BLaER1 treated with 17β-estradiol and CSF1 and Interleukin-3, amounts not matched to agents 10 nM and 100 nM (cell line): ENCODE measurements around the gene AZIN2.
A peak's percentile ranks its signal among the peaks of the same experiment; 100 is the strongest.
"Not testable (repeated sequence)": the region's sequence is repeated elsewhere in the genome, so short reads cannot be mapped to it uniquely, and the experiment has no call there.

Experiments
- H3K27ac ChIP-seq, 11 experiments: shearing (Covaris generic); formaldehyde crosslinking; 2 replicates each; pipeline ENCODE4 v1.8.1; 2022
- H3K27me3 ChIP-seq, 11 experiments: shearing (Covaris generic); formaldehyde crosslinking; 2 replicates each; pipeline ENCODE4 v1.8.1; 2022
- H3K36me3 ChIP-seq, 11 experiments: shearing (Covaris generic); formaldehyde crosslinking; 2 replicates each; pipeline ENCODE4 v1.8.1; 2022
- H3K4me1 ChIP-seq, 10 experiments: shearing (Covaris generic); formaldehyde crosslinking; 2 replicates each; pipeline ENCODE4 v1.8.1; 2022
- H3K4me2 ChIP-seq, 11 experiments: shearing (Covaris generic); formaldehyde crosslinking; 2 replicates each; pipeline ENCODE4 v1.8.1; 2022
- H3K4me3 ChIP-seq, 10 experiments: shearing (Covaris generic); formaldehyde crosslinking; 2 replicates each; pipeline ENCODE4 v1.8.1; 2022
- H3K9ac ChIP-seq, 11 experiments: shearing (Covaris generic); formaldehyde crosslinking; 2 replicates each; pipeline ENCODE4 v1.8.1; 2022
- H3K9me3 ChIP-seq, 11 experiments: shearing (Covaris generic); formaldehyde crosslinking; replicated peaks in 1 of 11; 2 replicates each; pipeline ENCODE4 v1.8.1; 2022
- H4K20me1 ChIP-seq, 11 experiments: shearing (Covaris generic); formaldehyde crosslinking; 2 replicates each; pipeline ENCODE4 v1.8.1; 2022
- Cebpa-rat ChIP-seq, 11 experiments: shearing (Covaris generic); IDR thresholded peaks; 2 replicates each; pipeline ENCODE4 v1.8.1; 2022

Gene AZIN2

GRCh38 chr1:33050221-33051076 lies 30.5 kb upstream of the AZIN2 start:
- Histone ChIP-seq H3K9ac (peak overlapping the region in 2 of 11 experiments; percentile 29 to 36; a peak in 1 of 22 replicates), H3K36me3 (no peaks in the 10 kb centered on the region), H3K4me2 (peak overlapping the region in 10 of 11 experiments; percentile 2 to 86 (median 70); a peak in 20 of 22 replicates), H3K27me3 (no peaks in the 10 kb centered on the region), H3K9me3 (peaks cover 0 to 21% (median 11%) of the 10 kb centered on the region in 11 experiments; a peak in 14 of 22 replicates), H3K27ac (peak overlapping the region in 8 of 11 experiments; percentile 3 to 81 (median 27); a peak in 10 of 22 replicates), H4K20me1 (no peaks in the 10 kb centered on the region), H3K4me1 (peaks cover 28 to 45% (median 31%) of the 10 kb centered on the region in 10 experiments), H3K4me3 (no peak overlapping the region)
- TF ChIP-seq Cebpa-rat (IDR thresholded peaks at IDR 0.05), result no peak

- peak overlapping the region in 9 of 11 experiments; percentile 21 to 79 (median 58); a peak in 16 of 22 replicates for H3K4me2 ChIP-seq
- no peak for TF ChIP-seq Cebpa-rat (IDR thresholded peaks at IDR 0.05)
- peak overlapping the region in 7 of 11 experiments; percentile 7 to 72 (median 58); a peak in 7 of 22 replicates for H3K27ac ChIP-seq
These were observed 25.5 kb upstream of the AZIN2 start for GRCh38 chr1:33055210-33056008.

GRCh38 chr1:33056426-33056825 lies 24.5 kb upstream of the AZIN2 start:
- peak overlapping the region in 9 of 11 experiments; percentile 26 to 79 (median 58); a peak in 16 of 22 replicates for H3K4me2 ChIP-seq
- H3K27me3 ChIP-seq, result no peaks in the 10 kb centered on the region
- peak overlapping the region in 5 of 11 experiments; percentile 11 to 72 (median 61); a peak in 8 of 22 replicates for H3K27ac ChIP-seq
- peaks cover 2 to 17% (median 11%) of the 10 kb centered on the region in 11 experiments; a peak in 15 of 22 replicates for H3K9me3 ChIP-seq
- no peak overlapping the region for H3K4me3 ChIP-seq
- no peaks in the 10 kb centered on the region for H3K36me3 ChIP-seq
- TF ChIP-seq Cebpa-rat (IDR thresholded peaks at IDR 0.05), result no peak
- H3K9ac ChIP-seq, result peak overlapping the region in 3 of 11 experiments; percentile 35 to 49 (median 45); a peak in 4 of 22 replicates
- no peaks in the 10 kb centered on the region for H4K20me1 ChIP-seq
- H3K4me1 ChIP-seq, result peaks cover 20 to 54% (median 46%) of the 10 kb centered on the region in 10 experiments

More at GRCh38 chr1:33055210-33056008, 25.5 kb upstream of the AZIN2 start:
- peaks cover 17 to 52% (median 47%) of the 10 kb centered on the region in 10 experiments for H3K4me1 ChIP-seq
- no peaks in the 10 kb centered on the region for H4K20me1 ChIP-seq
- peak overlapping the region in 2 of 11 experiments; percentile 0 to 11; a peak in 1 of 22 replicates for H3K9ac ChIP-seq
- no peak overlapping the region for H3K4me3 ChIP-seq
- no peaks in the 10 kb centered on the region for H3K36me3 ChIP-seq
- no peaks in the 10 kb centered on the region for H3K27me3 ChIP-seq
- H3K9me3 ChIP-seq, result peaks cover 0 to 18% (median 10%) of the 10 kb centered on the region in 11 experiments; a peak in 14 of 22 replicates

- peak overlapping the region in 8 of 11 experiments; percentile 42 to 79 (median 66); a peak in 15 of 22 replicates for H3K4me2 ChIP-seq
These were observed 23.9 kb upstream of the AZIN2 start for GRCh38 chr1:33057095-33057494.

DNA sequence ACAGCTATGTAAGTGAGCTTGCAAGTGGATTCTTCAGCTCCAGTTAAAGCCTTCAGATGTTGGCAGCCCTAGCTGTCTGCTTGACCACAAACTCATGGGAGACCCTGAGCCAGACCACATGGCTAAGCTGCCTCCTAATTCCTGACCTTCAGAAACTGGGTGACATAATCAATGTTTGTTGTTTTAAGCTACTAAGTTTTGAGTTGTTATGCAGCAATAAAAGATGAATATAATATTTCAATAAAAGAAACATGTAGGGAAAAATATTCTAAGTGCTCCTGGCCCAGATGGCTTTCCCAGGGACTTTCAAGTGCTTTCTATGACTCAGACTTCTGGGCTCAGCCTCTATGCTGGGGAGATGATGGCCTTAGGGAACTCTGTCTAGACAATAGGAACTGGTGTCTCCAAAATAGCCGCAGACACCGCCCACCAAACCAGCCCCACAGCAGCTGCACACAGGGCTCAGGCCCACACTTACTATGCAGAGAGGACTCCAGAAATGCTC lies 20.3 kb upstream of the AZIN2 start:
- H3K4me1 ChIP-seq, result peaks cover 20 to 41% (median 35%) of the 10 kb centered on the region in 10 experiments
- no peaks in the 10 kb centered on the region for H4K20me1 ChIP-seq
- no peaks in the 10 kb centered on the region for H3K27me3 ChIP-seq
- no peak overlapping the region for H3K9ac ChIP-seq
- no peak overlapping the region for H3K4me3 ChIP-seq
- H3K4me2 ChIP-seq, result peak overlapping the region in 5 of 11 experiments; percentile 5 to 39 (median 31); a peak in 5 of 22 replicates
- TF ChIP-seq Cebpa-rat (IDR thresholded peaks at IDR 0.05), result no peak
- peaks cover 39 to 52% (median 47%) of the 10 kb centered on the region in 11 experiments for H3K9me3 ChIP-seq
- peak overlapping the region in 4 of 11 experiments; percentile 1 to 50 (median 21); a peak in 4 of 22 replicates for H3K27ac ChIP-seq
- peaks cover 0 to 6% (median 0%) of the 10 kb centered on the region in 11 experiments; a peak in 3 of 22 replicates for H3K36me3 ChIP-seq

More at GRCh38 chr1:33057095-33057494, 23.9 kb upstream of the AZIN2 start:
- Histone ChIP-seq H3K4me3 (no peak overlapping the region), H3K36me3 (no peaks in the 10 kb centered on the region), H3K9ac (peak overlapping the region in 3 of 11 experiments; percentile 35 to 49 (median 45); a peak in 4 of 22 replicates), H3K27me3 (no peaks in the 10 kb centered on the region), H3K4me1 (peaks cover 20 to 54% (median 46%) of the 10 kb centered on the region in 10 experiments), H3K9me3 (peaks cover 8 to 23% (median 17%) of the 10 kb centered on the region in 11 experiments), H3K27ac (peak overlapping the region in 5 of 11 experiments; percentile 11 to 72 (median 66); a peak in 8 of 22 replicates), H4K20me1 (no peaks in the 10 kb centered on the region)
- peak in 2 of 11 experiments; percentile 60 to 62; a peak in 3 of 22 replicates for TF ChIP-seq Cebpa-rat (IDR thresholded peaks at IDR 0.05)

- Histone ChIP-seq H3K9ac (no peak overlapping the region), H4K20me1 (no peaks in the 10 kb centered on the region), H3K27ac (peak overlapping the region in 1 of 11 experiments; percentile 33; a peak in 2 of 22 replicates), H3K4me2 (no peak overlapping the region), H3K4me1 (peaks cover 20 to 29% (median 25%) of the 10 kb centered on the region in 10 experiments), H3K4me3 (no peak overlapping the region), H3K36me3 (peaks cover 0 to 6% (median 0%) of the 10 kb centered on the region in 11 experiments; a peak in 3 of 22 replicates), H3K9me3 (peaks cover 49 to 62% (median 57%) of the 10 kb centered on the region in 11 experiments), H3K27me3 (no peaks in the 10 kb centered on the region)
- TF ChIP-seq Cebpa-rat (IDR thresholded peaks at IDR 0.05), result no peak
These were observed 19.1 kb upstream of the AZIN2 start for GRCh38 chr1:33061834-33062233.

- not testable (repeated sequence) for H3K36me3 ChIP-seq, H3K9ac ChIP-seq, H3K4me2 ChIP-seq, H4K20me1 ChIP-seq, H3K27me3 ChIP-seq, H3K27ac ChIP-seq, H3K4me3 ChIP-seq
- Histone ChIP-seq H3K4me1 (peaks cover 0 to 16% (median 7%) of the 10 kb centered on the region in 10 experiments; a peak in 11 of 20 replicates), H3K9me3 (peaks cover 49 to 65% (median 58%) of the 10 kb centered on the region in 11 experiments)
These were observed 16.7 kb upstream of the AZIN2 start for GRCh38 chr1:33064284-33064683.

GRCh38 chr1:33065301-33065700 lies 15.7 kb upstream of the AZIN2 start:
- H3K4me3 ChIP-seq, result no peak overlapping the region
- no peak overlapping the region for H3K9ac ChIP-seq
- H3K4me2 ChIP-seq, result no peak overlapping the region
- TF ChIP-seq Cebpa-rat (IDR thresholded peaks at IDR 0.05), result no peak
- H3K27me3 ChIP-seq, result no peaks in the 10 kb centered on the region
- peaks cover 0 to 16% (median 7%) of the 10 kb centered on the region in 10 experiments; a peak in 11 of 20 replicates for H3K4me1 ChIP-seq
- H3K27ac ChIP-seq, result no peak overlapping the region
- H4K20me1 ChIP-seq, result no peaks in the 10 kb centered on the region
- H3K9me3 ChIP-seq, result peaks cover 49 to 65% (median 58%) of the 10 kb centered on the region in 11 experiments
- peaks cover 0 to 6% (median 0%) of the 10 kb centered on the region in 11 experiments; a peak in 3 of 22 replicates for H3K36me3 ChIP-seq

DNA sequence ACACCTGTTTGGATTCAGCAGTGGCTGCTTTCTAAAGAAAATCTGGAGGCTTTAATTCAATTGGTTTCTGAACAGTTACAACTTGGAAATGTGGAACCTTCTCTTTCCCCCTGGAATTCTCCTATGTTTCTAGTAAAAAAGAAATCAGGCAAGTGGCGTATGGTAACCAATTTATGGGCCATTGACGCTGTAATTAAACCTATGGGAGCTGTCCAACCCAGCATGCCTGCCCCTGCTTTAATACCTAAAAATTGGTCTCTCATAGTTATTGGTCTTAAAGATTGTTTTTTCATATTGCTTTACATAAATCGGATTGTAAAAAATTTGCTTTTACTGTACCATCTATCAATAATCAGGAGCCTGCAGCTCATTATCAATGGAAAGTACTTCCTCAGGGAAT lies 14.5 kb upstream of the AZIN2 start:
- not testable (repeated sequence) for H4K20me1 ChIP-seq, H3K27ac ChIP-seq, H3K4me3 ChIP-seq, H3K9ac ChIP-seq, H3K4me1 ChIP-seq, H3K36me3 ChIP-seq, H3K4me2 ChIP-seq, H3K27me3 ChIP-seq
- H3K9me3 ChIP-seq, result peaks cover 49 to 61% (median 52%) of the 10 kb centered on the region in 11 experiments

DNA sequence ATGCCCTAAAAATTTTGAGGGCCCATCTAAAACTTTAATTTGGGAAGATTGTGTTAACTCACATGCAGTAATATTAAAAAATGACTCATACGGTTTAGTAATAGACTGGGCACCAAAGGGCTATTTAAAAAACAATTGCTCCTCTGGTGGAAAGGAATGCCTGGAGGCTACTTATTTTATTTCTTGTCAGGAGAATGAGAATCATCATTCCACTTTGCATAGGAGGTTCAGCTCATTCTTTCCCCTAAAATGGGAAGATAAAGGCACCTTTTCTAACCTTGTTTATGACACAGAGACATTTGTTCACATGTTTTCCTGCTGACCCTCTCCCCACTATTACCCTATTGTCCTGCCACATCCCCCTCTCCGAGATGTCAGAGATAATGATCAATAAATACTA lies 12.8 kb upstream of the AZIN2 start:
- not testable (repeated sequence) for H3K4me2 ChIP-seq, H3K4me3 ChIP-seq, H4K20me1 ChIP-seq, H3K27me3 ChIP-seq, H3K9ac ChIP-seq, H3K27ac ChIP-seq, H3K36me3 ChIP-seq
- Histone ChIP-seq H3K4me1 (peaks cover 0 to 11% (median 9%) of the 10 kb centered on the region in 10 experiments; a peak in 17 of 20 replicates), H3K9me3 (peaks cover 34 to 45% (median 36%) of the 10 kb centered on the region in 11 experiments)
